LNCAP (cell line): Measurements from ENCODE around the gene TALDO1.

ENCODE experiments used
- TF ChIP-seq, protein P1 (sequence below): fragments of 450-650 bp; IDR thresholded peaks from 2 replicates; pipeline ENCODE4 v1.5.1; 2017; ENCODE audit warnings: mild to moderate bottlenecking

The TALDO1 gene

DNA sequence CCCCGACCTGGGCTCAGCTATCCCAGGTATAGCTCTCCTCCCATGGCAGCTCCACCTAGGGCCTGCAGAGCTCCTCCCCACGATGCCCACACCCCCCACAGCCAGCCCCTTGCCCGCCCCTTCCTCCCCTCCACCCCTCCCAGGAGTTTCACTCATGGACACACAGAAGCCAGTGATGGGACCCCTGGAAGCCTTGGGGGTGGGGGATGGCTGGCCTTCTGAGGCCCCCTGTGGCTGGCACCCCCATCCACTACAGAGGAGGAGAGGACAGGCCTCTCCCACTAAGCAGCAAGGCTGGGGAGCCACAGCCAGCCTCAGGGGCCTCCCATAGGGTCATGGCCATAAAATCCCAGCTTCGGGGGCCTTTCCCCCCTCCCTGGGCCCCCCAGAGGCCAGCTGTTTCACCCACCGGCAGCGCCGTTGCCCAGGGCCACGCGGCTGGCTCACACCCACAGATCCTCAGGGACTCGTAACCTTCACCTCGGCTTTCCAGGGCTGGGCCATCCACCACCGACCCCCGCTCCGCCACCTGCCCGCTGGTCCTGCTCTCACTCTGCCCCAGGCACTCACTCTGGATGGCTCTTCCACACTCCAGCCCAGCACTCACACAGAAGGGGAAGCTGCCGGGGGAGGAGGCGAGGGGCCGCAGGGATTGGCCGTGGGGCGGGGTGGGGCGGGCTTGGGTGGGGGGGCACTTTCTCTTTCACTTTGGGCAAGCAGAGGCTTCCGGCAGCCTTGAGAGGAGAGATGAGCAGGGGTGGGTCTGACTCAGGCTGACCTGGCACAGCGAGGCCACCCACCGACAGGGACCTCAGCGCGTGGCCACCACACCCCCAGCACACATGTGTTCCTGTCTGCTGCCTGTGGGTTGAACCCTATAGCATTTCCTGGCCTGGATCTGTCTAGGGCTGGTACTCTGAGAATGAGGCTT is 48.6 kb downstream of the TALDO1 start:
- TF ChIP-seq, protein P1, sequence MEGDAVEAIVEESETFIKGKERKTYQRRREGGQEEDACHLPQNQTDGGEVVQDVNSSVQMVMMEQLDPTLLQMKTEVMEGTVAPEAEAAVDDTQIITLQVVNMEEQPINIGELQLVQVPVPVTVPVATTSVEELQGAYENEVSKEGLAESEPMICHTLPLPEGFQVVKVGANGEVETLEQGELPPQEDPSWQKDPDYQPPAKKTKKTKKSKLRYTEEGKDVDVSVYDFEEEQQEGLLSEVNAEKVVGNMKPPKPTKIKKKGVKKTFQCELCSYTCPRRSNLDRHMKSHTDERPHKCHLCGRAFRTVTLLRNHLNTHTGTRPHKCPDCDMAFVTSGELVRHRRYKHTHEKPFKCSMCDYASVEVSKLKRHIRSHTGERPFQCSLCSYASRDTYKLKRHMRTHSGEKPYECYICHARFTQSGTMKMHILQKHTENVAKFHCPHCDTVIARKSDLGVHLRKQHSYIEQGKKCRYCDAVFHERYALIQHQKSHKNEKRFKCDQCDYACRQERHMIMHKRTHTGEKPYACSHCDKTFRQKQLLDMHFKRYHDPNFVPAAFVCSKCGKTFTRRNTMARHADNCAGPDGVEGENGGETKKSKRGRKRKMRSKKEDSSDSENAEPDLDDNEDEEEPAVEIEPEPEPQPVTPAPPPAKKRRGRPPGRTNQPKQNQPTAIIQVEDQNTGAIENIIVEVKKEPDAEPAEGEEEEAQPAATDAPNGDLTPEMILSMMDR = no peak

DNA sequence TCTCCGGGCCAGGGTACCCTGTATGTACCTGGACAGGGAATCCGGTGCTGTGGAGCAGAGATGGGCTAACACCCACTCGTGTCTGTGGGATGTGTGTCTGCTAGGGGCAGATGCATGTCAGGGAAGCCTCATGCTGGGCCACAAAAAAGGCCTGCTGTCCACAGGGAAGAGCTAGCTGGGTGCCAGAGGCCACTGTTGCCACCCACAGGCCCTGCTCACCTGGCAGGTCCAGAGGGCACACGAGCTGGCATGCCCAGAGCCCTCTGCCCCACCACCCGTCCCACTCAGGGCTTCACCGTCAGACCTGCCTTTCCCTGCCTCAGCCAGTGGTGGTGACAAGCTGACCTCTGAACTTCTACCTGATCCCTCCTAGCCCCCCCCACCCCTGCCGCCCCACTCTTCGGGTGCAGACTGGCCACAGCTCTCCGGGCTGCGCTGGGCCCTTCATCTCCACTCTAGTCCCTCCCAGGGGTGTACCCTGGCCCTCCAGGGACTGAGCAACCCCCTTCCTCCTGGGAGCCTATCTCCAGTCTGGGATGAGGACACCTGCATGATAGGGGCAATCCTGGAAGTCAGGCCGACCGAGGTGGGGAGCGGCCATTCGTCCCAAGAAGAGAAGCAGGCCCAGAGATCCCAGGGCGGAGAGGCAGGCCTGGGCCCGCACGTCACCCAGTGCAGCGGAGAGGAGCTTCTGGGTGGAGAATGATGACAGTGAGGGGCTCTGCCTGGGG is 49.5 kb downstream of the TALDO1 start:
- TF ChIP-seq, protein P1 = no peak

DNA sequence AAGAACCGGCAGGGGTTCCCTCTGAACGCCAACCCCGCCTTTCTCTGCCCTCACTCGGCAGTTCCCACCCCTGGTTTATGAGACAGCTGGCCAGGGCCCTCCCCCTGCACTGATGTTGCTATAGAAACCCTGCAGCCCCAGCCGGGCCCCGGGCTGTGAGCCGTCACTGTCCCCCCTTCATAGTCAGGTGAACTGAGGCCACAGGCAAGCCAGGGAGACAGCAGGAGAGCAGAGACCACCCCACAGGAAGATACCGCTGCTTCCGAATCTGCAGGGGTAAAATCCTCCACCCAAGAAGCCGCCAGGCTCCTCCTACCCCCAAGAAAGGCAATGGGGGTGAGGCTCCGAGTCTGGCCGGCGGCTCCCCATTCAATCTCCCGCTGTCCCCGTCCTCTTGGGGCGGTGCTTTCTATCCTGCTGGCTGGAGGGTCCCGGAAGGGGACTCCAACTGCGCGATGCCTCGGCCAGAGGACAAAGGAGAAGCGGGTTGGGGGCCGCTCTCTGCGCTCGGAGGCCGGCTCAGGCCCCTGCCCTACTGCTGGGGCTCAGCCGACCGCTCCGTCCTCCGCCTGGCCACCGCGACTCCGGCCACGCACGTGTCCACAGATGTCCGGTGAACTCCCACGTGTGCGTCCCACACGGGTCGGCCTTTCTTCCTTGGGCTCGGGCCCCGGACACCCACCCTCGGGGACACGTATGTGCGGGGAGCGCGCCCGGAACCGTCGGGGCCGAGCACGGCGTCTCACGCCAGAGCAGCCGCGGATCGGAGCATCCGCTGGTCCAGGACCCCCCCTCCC is 50.2 kb downstream of the TALDO1 start:
- TF ChIP-seq, protein P1 = no peak

DNA sequence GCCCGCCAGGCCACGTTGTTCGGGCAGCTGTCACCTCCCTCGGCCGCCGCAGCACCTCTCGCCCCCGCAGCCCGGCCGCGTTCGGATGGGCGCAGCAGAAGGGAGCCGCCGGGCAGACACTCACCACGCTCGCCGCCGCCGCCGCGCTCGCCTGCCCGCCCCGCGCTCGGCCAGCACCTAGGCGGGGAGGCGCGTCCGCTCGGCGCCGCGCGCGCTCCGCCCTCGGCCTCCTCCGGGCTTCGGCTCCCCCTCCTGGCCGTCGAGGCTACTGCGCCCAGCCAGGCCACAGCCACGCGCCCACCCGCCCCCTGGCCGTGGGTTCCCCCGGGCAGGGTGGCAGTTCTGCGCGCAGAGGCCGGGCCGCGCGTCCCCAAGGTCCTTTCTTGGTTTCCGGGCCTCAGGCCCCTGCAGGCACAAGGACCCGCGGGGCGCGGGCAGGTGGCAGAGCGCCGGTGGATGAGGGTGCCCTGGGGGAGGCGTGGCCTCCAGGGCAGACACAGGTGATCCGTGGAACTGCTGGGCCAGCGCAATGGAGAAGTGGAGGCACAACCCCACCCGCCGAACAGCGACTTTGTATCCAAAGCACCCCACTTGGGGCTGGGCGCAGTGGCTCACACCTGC is 50.9 kb downstream of the TALDO1 start, which contains the start of gene SLC25A22:
SLC25A22 (minus strand) TSS at position 189 of the 621 bp plus-strand sequence. CDS start 3,275 bp downstream, outside the sequence.
- TF ChIP-seq, protein P1 = peak; percentile 95

DNA sequence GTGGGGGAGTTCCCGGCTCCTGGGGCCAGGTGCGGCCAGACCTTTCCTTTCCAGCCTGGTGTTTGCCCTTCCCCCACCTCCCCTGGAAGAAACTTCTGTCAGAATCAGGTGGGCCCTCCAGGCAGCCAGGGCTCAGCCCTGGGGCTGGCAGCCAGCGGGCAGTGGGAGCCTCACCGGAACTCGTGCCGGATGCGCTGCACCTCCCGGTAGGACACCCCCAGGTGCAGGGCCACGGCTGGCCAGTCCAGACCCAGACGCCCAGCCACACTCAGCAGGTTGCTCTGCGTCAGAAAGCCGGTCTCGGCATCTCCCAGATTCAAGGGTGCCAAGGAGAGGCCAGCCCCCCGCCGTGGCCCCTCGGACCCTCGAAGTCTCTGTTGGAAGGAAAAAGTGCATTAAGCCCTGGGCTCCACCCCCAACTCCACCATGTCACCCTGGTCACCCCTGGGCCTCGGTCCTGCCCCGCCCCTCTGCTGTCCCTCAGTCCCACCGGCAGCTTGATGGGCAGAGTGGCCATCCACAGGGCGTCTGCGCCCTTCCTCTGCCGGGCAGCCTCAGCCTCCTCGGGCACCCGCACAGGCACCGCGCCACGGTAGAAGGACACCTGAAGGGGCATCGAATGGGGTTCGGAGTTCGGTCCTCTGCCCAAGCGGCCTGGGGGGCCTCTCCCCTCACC is 52.5 kb downstream of the TALDO1 start:
- TF ChIP-seq, protein P1 = no peak

DNA sequence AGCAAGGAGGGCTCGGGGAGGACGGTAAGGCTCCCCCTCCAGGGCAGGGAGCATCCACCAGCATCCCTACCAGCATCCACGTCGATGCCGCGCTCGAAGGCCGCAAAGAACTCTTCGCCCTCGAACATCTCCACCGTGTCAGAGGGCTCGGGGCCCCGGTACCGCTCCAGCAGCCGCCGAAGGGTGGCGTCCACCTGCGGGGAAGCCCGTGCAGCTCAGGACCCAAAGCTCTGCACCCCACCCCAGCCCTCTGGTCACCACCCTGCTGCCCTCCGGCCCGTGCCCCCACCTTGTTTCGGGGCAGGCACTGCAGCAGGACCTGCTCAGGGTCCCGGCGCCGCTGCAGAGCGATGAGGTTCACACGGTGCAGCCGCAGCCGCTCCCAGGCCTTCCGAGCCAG is 53.2 kb downstream of the TALDO1 start:
- TF ChIP-seq, protein P1 = no peak
